ENCODE results near the gene ANG.
A peak's percentile ranks its signal among the peaks of the same experiment; 100 is the strongest.

ANG gene

GRCh38 chr14:20676072-20676471, 12.5 kb upstream of the ANG start:
- no peak for DNase-seq (ENCODE audit: low read depth in 2 of 2)

- peak in 1 of 2 experiments; percentile 9 for DNase-seq (ENCODE audit: low read depth in 2 of 2)
These were observed 8.7 kb upstream of the ANG start for GRCh38 chr14:20679907-20680306.

DNA sequence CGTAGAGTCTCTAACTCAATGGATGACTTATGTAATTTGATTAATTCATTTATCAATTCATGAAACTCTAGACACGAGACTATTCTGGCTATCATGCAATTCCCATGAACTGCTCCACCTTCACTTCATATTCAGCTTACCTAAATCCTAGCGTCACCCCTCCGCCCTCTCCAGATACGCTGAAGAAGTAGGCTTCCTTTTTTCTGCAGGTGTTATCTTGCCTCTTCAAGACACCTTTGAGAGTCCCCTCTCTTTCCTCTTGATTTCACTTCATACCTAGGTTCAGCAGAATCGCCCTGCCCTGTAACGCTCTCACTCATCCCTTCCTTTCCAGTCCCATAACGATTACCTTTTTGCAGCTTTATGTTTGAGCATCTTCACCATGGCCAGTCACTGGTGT, 8.2 kb upstream of the ANG start:
- no peak for DNase-seq (ENCODE audit: low read depth in 2 of 2)

DNA sequence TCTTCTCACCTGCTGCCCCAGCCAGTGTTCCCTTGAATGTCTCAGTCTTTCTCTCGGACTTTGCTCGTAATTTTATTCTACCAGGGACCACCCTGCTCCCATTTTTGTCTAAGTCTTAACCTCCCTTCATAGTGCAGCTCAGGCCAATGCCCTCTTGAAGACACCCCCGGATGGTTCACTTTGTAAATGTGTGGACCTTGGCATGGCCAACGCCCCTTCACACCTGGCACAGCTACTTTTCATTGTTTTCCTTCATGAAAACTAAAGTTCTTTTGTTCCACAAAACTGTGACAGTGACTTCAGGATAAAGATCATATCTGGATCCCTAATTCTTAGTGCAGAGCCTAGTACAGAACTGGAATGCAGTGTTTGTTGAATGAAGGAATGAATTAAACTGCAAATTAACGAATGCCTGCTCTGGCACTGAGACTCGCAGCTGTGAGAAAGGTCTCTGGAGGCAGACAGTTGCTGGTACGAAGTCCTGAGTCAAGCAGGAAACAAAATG, 7.7 kb upstream of the ANG start:
- no peak for DNase-seq (ENCODE audit: low read depth in 2 of 2)

- DNase-seq (ENCODE audit: low read depth in 2 of 2), result peak; percentile 77 to 78
These were observed 7.0 kb upstream of the ANG start for GRCh38 chr14:20681348-20682126.

- no peak for DNase-seq (ENCODE audit: low read depth in 2 of 2)
These were observed 6.5 kb upstream of the ANG start for GRCh38 chr14:20682127-20682434.

DNA sequence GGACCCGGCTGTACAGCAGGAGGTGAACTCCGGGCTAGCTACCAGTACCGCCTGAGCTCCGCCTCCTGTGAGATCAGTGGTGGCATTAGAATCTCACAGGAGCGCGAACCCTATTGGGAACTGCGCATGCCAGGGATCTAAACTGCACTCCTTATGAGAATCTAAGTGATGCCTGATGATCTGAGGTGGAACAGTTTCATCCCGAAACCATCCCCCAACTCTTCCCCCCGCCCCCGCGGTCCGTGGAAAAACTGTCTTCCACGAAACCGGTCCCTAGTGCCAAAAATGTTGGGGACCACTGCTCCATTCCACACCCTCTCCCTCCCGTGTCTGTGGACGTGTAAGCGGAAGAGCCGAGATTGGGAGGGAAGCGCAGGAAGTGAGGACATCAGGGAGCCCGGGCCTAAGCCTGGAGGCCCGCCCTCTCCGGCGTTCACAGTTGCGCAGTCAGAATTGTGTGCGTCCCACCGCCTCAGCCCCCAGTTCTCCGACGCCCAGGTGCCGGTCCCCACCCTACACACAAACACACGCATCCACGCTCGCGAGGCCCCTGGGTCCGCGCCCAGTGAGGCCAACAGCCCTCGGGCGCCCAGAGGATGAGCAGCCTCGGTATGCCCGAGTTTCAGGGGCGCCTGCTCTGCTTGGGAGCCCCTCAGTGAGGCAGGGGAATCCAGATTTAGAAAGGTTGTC, 6.0 kb upstream of the ANG start:
- DNase-seq (ENCODE audit: low read depth in 2 of 2), result peak; percentile 84

GRCh38 chr14:20683125-20683890, 5.3 kb upstream of the ANG start:
- peak; percentile 84 to 86 for DNase-seq (ENCODE audit: low read depth in 2 of 2)

DNA sequence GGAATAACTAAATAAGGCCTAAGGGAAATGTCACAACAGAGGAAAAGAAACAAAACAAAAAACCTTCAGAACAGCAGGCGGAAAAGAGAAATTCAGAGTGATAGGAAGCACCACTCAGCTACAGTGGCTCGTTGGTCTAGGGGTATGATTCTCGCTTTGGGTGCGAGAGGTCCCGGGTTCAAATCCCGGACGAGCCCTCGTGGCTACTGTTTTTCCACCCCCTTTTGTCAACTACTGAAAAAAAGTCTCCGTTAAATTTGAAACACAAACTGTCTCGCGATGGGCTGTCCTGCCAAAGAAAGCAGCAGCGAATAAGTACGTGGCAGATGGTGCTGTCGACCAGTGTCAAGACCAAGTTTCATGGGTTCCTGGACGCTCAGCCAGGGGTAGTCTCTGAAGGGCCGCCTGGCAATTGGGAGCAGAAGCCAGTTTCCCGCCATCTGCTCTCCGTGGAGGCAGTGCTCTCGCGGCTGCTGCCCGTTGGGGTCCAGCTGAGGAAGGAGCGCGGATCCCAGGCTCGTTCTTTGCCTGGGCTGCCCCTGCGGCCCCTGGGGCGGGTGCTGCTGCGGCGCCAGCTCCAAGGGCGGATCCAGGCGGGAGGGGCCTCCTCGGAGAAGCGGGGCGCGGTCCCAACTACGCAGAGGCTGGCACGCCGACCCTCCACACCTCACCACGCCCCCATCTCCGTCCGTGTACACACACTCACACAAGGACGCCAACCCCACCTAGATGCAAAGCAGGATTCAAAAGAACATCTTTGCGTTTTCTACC, 4.5 kb upstream of the ANG start, which contains the start of gene RNASE4:
TSS of gene RNASE4 (plus strand) at position 670 of the 771 bp plus-strand sequence. CDS start 14,812 bp downstream, outside the sequence.
- peak; percentile 78 to 81 for DNase-seq (ENCODE audit: low read depth in 2 of 2)

DNA sequence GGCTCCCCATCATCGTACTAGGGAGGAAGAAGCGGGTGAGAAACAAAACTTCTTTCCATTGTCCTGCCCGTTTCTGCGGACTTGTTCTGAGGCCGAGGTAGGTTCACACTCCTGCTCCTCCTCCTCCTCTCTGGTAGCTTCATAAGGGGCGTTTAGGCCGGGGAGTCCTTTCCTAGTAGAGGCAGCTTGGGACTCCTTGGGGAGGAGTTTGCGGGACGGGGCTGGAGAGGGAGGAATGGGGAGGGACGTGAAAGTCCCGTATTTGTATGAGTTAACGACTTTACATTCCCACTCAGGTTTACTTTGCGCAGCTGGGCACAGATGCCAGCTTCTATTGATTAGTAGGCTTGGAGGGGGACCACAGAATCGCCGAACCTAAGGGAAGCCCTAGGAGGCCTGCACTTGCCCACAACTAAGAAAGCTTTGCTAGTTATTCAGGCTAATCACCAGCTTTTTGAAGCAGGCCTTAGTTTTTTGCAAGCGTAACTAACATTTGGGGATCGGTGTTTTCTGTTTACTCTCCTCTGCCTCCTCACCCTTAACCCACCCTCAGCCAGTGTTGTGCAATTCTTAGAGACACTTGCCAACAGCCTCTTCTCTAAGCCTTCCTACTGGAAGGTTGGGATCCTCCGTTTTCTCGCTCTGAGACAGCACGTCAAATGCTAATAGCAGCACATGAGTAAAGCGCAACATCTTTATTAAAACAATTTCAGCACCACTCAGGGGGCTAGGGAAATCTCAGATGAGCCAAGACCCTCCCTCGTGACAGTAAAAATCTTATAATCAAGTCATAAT, 3.7 kb upstream of the ANG start:
- peak in 1 of 2 experiments; percentile 14 for DNase-seq (ENCODE audit: low read depth in 2 of 2)

DNA sequence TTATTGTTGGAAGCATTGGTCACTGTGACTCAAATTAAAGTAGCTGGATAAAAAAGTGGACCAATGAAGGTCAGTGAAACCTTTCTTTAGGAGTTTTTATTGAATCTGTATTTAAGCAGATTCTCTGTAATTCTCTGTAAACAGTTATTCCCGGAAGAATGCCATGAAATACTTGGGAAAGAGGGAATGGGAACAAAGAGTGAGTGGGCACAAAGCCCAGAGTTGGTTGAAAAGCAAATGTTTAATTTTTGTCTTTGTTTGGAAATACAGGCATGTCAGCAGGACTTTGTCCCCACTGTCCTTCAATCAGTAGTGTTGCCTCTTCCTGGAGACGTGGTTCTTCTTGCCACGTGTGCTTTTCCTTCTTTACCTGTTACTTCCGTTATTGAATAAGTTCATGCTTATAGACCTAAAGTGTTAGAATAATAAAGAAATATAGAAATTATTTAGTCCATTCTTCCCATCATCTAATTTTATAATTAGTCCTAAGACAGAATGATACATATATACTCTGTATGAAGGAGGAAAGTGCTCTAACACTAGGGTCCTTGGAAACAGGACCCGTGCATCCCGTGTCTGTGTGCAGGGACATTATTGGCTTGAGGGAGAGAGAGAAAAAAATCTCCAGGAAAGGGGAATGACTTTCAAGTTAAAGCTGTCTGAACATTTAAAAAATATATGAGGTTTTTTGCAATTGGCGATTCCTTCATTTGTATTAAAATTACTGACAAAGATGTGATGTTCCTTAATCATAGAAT, 2.0 kb upstream of the ANG start:
- no peak for DNase-seq (ENCODE audit: low read depth in 2 of 2)

GRCh38 chr14:20687362-20688166, 1.0 kb upstream of the ANG start:
- no peak for DNase-seq (ENCODE audit: low read depth in 2 of 2)

DNA sequence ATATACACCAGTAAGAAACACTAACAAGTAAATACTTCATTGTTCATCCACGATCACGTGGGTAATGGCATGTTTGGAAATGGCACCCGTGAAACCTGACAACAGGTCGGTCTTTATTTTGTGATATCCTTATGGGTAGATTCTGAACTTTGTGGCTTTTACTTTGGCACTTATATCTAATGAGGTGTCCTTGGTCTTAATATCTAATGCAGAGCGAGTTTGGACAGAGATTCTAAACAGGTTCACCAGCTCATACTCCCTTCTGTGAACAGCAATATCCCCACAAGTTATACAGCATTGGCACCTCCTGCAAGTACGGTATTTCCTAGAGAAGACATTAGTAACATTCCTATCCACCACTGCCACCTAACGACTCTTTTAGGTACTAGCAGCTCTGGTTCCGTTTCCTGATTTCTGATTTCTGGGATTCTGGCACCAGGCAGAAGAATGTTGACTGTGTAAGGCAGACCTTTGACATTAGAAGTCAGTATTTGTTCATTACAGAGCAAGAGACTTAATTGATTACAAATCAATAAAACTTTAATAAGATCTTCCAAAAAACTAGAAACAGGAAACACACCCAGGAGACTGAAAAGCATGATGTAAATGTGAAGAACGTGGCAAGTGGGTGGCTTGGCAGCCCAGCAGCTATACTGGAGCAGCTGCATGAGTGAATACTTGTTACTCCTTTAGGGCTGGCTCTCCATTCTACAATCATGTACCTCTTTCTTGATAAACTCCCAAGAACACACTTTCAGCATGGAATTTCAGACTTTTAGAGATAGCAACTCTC, 2.5 kb downstream of the ANG start:
- DNase-seq (ENCODE audit: low read depth in 2 of 2), result peak; percentile 28 to 37

DNA sequence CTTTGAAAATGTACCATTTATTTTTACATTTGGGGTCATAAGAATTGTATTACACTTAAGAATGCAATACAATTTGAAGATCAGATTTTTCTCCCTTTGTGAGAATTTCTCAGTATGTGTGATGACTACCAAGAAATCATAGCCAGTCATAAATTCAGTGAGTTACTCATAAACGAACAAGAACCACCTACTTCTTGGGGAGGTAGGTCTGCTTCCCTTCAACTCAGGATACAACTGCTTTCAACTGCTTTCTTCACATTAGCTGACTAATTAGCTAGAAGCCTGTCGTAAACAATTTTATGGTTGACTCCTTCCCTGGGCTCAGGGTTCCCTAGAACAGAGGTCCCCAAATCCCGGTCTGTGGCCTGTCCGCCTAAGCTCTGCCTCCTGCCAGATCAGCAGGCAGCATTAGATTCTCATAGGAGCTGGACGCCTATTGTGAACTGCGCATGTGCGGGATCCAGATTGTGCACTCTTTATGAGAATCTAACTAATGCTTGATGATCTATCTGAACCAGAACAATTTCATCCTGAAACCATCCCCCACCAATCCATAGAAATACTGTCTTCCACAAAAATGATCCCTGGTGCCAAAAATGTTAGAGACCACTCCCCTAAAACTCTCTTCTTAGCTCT, 3.7 kb downstream of the ANG start:
- no peak for DNase-seq (ENCODE audit: low read depth in 2 of 2)

DNA sequence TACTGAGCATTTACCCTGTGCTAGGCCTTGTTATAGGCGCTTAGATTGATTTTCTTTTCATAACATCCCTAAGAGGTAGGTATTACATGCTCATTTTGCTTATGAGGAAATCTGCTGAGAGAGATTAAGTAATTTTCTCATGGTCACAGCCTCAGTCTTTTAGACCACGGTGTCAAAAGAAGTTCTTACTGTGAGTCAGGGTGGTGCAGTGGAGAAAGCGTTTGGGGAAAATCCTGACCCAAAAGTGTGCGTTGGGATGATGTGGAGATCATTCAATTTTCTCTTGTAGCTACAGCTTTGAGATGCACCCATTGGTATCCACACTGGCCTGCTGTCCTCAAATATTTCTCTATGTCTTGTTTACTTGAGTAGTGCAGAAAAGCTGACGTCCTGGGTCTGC, 8.2 kb downstream of the ANG start:
- no peak for DNase-seq (ENCODE audit: low read depth in 2 of 2)

DNA sequence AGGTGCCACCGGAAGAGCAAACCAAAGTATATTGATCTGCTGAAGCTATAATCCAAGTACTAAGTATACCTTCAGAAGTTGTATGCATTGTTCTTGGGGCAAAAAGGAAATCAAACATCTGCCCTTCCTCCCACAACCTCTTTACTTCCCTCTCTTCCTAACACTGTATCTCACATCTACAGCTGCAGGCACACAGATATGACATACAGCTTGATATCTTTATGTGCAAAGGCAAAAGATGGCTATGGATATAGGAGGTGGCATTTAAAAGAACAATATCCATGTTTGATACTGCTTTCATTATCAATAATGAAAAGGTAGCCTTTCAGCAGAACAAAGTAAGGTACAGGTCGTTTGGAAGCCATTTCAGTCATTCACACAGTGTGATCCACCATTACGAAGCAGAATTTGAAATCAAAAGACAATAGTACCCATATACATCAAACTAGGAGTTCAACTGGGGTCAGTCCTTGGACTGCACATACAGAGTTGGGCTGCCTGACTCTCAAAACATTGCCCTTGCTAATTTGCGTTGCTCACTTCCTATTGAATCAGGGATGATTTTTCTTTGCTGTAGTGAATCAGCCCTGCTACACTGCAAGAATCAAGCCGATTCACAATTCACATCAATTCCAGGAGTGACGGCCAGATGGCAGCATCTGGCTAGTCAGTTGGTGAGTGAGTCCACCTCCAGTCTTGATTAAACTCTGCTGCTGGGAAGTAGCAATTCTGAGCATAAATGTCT, 8.9 kb downstream of the ANG start:
- peak; percentile 14 to 24 for DNase-seq (ENCODE audit: low read depth in 2 of 2)

DNA sequence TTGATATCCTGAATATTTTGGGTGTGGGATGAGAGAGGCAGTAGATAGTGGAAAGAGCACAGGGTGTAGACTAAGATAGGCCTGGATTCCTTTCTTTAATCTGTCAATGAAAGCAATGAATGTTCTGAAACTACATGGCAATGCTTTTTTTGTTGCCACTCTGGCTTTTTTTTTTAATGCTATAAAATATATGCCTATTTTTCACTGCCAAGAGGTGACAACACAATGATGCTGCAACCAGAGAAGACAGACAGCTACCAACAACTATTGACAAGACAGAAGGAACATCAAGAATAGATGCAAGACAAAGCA, 9.4 kb downstream of the ANG start:
- DNase-seq (ENCODE audit: low read depth in 2 of 2), result no peak

Measured in fibroblast of skin of left quadriceps (primary cell).